ENCODE measurements around the gene P4HB.

GRCh38 chr17:81821603-81822311 lies 38.6 kb downstream of the P4HB start:
- TF ChIP-seq CTCF (IDR thresholded peaks at IDR 0.05), result peak; percentile 44 to 82 (median 76)
- peak in 1 of 4 donors; percentile 24 for TF ChIP-seq EP300 (IDR thresholded peaks at IDR 0.05)
- peak in 1 of 4 donors; percentile 28 for TF ChIP-seq POLR2A (IDR thresholded peaks at IDR 0.05)
- peak; percentile 59 to 70 for TF ChIP-seq POLR2AphosphoS5 (IDR thresholded peaks at IDR 0.05)

Data from upper lobe of left lung (tissue), 4 donors.